Fibroblast of pulmonary artery (primary cell): ENCODE results near the gene ABCG1.
"Not testable (repeated sequence)": the region's sequence is repeated elsewhere in the genome, so short reads cannot be mapped to it uniquely, and the experiment has no call there.

ENCODE experiments used
- DNase-seq: peaks from one replicate; pipeline ENCODE4 v3.0.0-alpha.2; 2010; ENCODE audit warnings: low read depth
- H3K4me3 ChIP-seq: replicated peaks from 2 replicates; pipeline ENCODE4 v1.5.1; 2011; ENCODE audit warnings: low read depth, mild to moderate bottlenecking, control low read depth, low read length, moderate library complexity
- CTCF ChIP-seq: IDR thresholded peaks from 2 replicates; pipeline ENCODE4 v1.5.1; 2011; ENCODE audit warnings: mild to moderate bottlenecking, control low read depth, low read length, inconsistent platforms; ENCODE audit errors: missing control alignments

ABCG1 gene

DNA sequence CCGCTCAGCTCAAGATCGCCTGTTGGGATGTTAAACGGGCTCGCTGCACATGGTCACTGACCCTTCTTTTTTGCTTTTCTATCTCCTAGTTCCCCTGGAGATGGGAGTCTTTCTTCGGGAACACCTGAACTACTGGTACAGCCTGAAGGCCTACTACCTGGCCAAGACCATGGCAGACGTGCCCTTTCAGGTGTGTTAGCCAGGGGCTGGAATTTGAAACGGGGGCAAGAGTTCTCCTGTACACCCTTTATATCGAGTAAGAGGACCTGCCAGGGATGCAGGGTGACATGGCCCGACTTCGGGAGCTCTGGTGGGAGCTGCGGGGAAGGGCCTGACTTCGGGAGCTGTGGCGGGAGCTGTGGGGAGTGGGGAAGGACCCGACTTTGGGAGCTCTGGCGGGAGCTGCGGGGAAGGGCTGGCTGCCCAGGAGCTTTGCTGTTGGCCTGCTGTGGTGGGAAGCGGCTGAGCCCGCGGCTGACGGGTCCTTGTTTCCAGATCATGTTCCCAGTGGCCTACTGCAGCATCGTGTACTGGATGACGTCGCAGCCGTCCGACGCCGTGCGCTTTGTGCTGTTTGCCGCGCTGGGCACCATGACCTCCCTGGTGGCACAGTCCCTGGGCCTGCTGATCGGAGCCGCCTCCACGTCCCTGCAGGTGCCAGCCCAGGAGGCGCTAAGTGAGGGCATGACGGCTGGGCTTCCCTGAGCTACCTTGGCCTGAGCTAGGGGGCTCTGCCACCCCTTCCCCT lies 72.2 kb downstream of the ABCG1 start:
- H3K4me3 ChIP-seq, result no peak overlapping the region
- no peak for TF ChIP-seq CTCF
- no peak for DNase-seq

GRCh38 chr21:42291751-42292562 lies 73.0 kb downstream of the ABCG1 start:
- no peak for TF ChIP-seq CTCF
- DNase-seq, result no peak
- H3K4me3 ChIP-seq, result no peak overlapping the region

DNA sequence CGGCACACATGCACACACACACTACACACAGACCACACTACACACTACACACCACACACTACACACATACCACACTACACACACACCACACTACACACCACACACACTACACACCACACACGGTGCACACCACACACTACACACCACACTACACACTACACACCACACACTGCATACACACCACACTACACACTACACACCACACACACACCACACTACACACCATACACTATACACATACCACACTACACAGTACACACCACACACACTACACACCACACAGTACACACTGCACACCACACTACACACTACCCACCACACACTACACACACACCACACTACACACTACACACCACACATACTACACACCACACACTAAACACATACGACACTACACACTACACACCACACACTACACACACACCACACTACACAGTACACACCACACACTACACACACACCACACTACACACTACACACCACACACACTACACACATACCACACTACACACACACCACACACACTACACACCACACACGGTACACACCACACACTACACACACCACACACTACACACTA lies 73.7 kb downstream of the ABCG1 start:
- not testable (repeated sequence) for DNase-seq, H3K4me3 ChIP-seq

- TF ChIP-seq CTCF, result no peak
- no peak overlapping the region for H3K4me3 ChIP-seq
- DNase-seq, result no peak
Measured at GRCh38 chr21:42293649-42294272, 74.8 kb downstream of the ABCG1 start.

GRCh38 chr21:42294273-42294880 lies 75.4 kb downstream of the ABCG1 start:
- TF ChIP-seq CTCF, result no peak
- H3K4me3 ChIP-seq, result no peak overlapping the region
- no peak for DNase-seq

DNA sequence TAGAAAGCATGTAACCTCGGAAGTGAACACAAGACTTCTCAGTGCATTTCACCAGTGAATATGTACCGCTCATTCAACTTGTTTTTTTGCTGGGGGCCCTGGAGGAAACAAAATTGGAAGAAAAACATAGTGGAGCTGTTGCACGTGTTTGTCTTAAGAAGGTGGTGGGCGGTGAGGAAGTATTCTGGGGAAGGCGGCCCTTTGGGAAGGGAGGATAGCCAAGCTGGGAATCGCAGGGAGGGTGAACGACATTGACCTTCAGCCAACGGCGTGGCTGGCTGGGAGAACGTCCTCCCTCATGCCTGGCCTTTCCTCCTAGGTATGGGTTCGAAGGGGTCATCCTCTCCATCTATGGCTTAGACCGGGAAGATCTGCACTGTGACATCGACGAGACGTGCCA lies 76.9 kb downstream of the ABCG1 start:
- no peak for TF ChIP-seq CTCF
- H3K4me3 ChIP-seq, result no peak overlapping the region
- no peak for DNase-seq

DNA sequence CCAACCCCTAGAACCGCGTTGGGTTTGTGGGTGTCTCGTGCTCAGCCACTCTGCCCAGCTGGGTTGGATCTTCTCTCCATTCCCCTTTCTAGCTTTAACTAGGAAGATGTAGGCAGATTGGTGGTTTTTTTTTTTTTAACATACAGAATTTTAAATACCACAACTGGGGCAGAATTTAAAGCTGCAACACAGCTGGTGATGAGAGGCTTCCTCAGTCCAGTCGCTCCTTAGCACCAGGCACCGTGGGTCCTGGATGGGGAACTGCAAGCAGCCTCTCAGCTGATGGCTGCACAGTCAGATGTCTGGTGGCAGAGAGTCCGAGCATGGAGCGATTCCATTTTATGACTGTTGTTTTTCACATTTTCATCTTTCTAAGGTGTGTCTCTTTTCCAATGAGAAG lies 77.6 kb downstream of the ABCG1 start:
- DNase-seq, result no peak
- no peak for TF ChIP-seq CTCF
- H3K4me3 ChIP-seq, result no peak overlapping the region
